Raji (cell line): Measurements from ENCODE around the gene DNAH5.

Experiments
- POLR2A ChIP-seq: IDR thresholded peaks from 2 replicates; pipeline ENCODE4 v1.6.1; 2011; ENCODE audit warnings: low read depth, low read length, control low read depth; ENCODE audit not compliant: insufficient read depth

DNAH5 gene

GRCh38 chr5:13708432-13708831 is 236.1 kb downstream of the DNAH5 start:
- TF ChIP-seq POLR2A: no peak

- TF ChIP-seq POLR2A: no peak
These were observed 240.1 kb downstream of the DNAH5 start for GRCh38 chr5:13704396-13704795.

GRCh38 chr5:13700626-13701025 is 243.9 kb downstream of the DNAH5 start:
- no peak for TF ChIP-seq POLR2A

GRCh38 chr5:13698885-13699284 is 245.6 kb downstream of the DNAH5 start:
- TF ChIP-seq POLR2A: no peak

GRCh38 chr5:13695076-13695712 is 249.3 kb downstream of the DNAH5 start:
- no peak for TF ChIP-seq POLR2A

- no peak for TF ChIP-seq POLR2A
These were observed 252.3 kb downstream of the DNAH5 start for GRCh38 chr5:13692172-13692571.

GRCh38 chr5:13676531-13676930 is 268.0 kb downstream of the DNAH5 start:
- TF ChIP-seq POLR2A: no peak

GRCh38 chr5:13674391-13674790 is 270.1 kb downstream of the DNAH5 start:
- TF ChIP-seq POLR2A: no peak

- no peak for TF ChIP-seq POLR2A
These were observed 271.0 kb downstream of the DNAH5 start for GRCh38 chr5:13673511-13673910.

GRCh38 chr5:13664377-13664776 is 280.1 kb downstream of the DNAH5 start:
- TF ChIP-seq POLR2A: no peak

GRCh38 chr5:13662626-13663025 is 281.9 kb downstream of the DNAH5 start:
- no peak for TF ChIP-seq POLR2A

GRCh38 chr5:13661272-13661671 is 283.2 kb downstream of the DNAH5 start:
- TF ChIP-seq POLR2A: no peak

GRCh38 chr5:13660072-13660471 is 284.4 kb downstream of the DNAH5 start:
- TF ChIP-seq POLR2A: no peak

- no peak for TF ChIP-seq POLR2A
These were observed 285.1 kb downstream of the DNAH5 start for GRCh38 chr5:13659391-13659790.

GRCh38 chr5:13658761-13659160 is 285.7 kb downstream of the DNAH5 start:
- no peak for TF ChIP-seq POLR2A

- TF ChIP-seq POLR2A: no peak
These were observed 286.3 kb downstream of the DNAH5 start for GRCh38 chr5:13658152-13658551.

GRCh38 chr5:13653709-13654108 is 290.8 kb downstream of the DNAH5 start:
- no peak for TF ChIP-seq POLR2A
